Heart right ventricle (tissue), 16 donors: ENCODE results near the gene CYP26A1. TPM values are rescaled to one million over a fixed set of nuclear protein-coding genes. Genes with fewer than 3 reads are reported as not detected.
"Not testable (repeated sequence)": the region's sequence is repeated elsewhere in the genome, so short reads cannot be mapped to it uniquely, and the experiment has no call there.

Source experiments
- ATAC-seq, 8 donors: fragments of 200-7000 bp; cut with Tn5 transposase; one replicate each; pipeline ENCODE4 v1.9.1; 2020; ENCODE audit warnings: mild to moderate bottlenecking in 8 of 8, moderate library complexity in 8 of 8, moderate number of reproducible peaks in 1 of 8
- DNase-seq, 2 donors: peaks; one replicate each; pipeline ENCODE4 v3.0.0-alpha.2; 2020
- H3K27ac ChIP-seq, 10 donors: fragments of 200-600 bp; sonication (generic) in 2 of 10; one replicate each; pipeline versions ENCODE4 v1.5.0 to v1.8.0; 2020 to 2022; ENCODE audit warnings: mild to moderate bottlenecking in 3 of 10
- H3K27me3 ChIP-seq, 7 donors: fragments of 200-600 bp; one replicate each; pipeline ENCODE4 v1.8.0; 2021 to 2022; ENCODE audit warnings: mild to moderate bottlenecking in 2 of 7
- H3K36me3 ChIP-seq, 9 donors: fragments of 200-600 bp; sonication (generic) in 1 of 9; one replicate each; pipeline versions ENCODE4 v1.5.0 to v1.8.0; 2020 to 2022; ENCODE audit warnings: mild to moderate bottlenecking in 2 of 9
- H3K4me1 ChIP-seq, 9 donors: fragments of 200-600 bp; sonication (generic) in 1 of 9; one replicate each; pipeline versions ENCODE4 v1.5.0 to v1.8.0; 2020 to 2022; ENCODE audit warnings: mild to moderate bottlenecking in 4 of 9
- H3K4me3 ChIP-seq, 10 donors: fragments of 200-600 bp; sonication (generic) in 2 of 10; one replicate each; pipeline versions ENCODE4 v1.5.0 to v1.8.0; 2020 to 2022; ENCODE audit warnings: mild to moderate bottlenecking in 7 of 10, moderate library complexity in 2 of 10
- H3K9me3 ChIP-seq, 11 donors: fragments of 200-600 bp in 10 of 11; sonication (generic) in 2 of 11; one replicate each; pipeline versions ENCODE4 v1.5.0 to v1.8.0; 2013 to 2022; ENCODE audit warnings: mild to moderate bottlenecking in 2 of 11, control low read depth in 1 of 11, moderate library complexity in 1 of 11
- WGBS, 2 donors: extraction: QIAGEN DNeasy Blood & Tissue Kit; methylation state at CpG; one replicate each; pipeline ENCODE4 v1.1.7; 2013; ENCODE audit warnings: inconsistent platforms in 1 of 2; 5-methylcytosine and 5-hydroxymethylcytosine counted together
- intact Hi-C, 10 donors: fragments of 100-400 bp; cut with DNase I; formaldehyde crosslinking; loops; one replicate each; pipeline versions ENCODE4 v1.11.1 to v1.14.2; 2022
- polyA plus RNA-seq, 2 donors: library from polyadenylated mRNA; stranded (reverse); fragments of 200-250 nt; gene quantifications; one replicate each; pipeline ENCODE4 v1.2.3, GENCODE V29; 2013
- total RNA-seq, 10 donors: library from RNA; stranded (reverse); fragmentation: NEBNext Ultra II Directional in 3 of 10; extraction: Animal tissue kit (Norgen Biotek cat#: 25700) in 3 of 10; gene quantifications; one replicate each; pipeline versions ENCODE4 v1.2.1 to v1.2.4, GENCODE V29; 2021 to 2023
- TF ChIP-seq, protein P1 (sequence below), 9 donors: fragments of 200-600 bp; sonication (generic) in 2 of 9; IDR thresholded peaks; one replicate each; pipeline versions ENCODE4 v1.5.0 to v1.8.0; 2021 to 2022; ENCODE audit warnings: antibody characterized with exemption in 9 of 9, mild to moderate bottlenecking in 5 of 9, moderate library complexity in 1 of 9
- donor health status: Arrhythmogenic right ventricular cardiomyopathy.
- donor health status: ischemic (EF 13 %, LVEDD 7.1; RV severe dilation, severe dysfunction).
- donor health status: healthy with polysubstance abuse.
- donor health status: DM: no; HTN: yes; CAD: no.
- donor health status: DM: no; HTN: no; CAD: no.
- donor health status: ischemic (EF 25% LVEDD 6.9; RV normal size, moderate dysfunction).
- donor health status: ischemic (EF 25% LVEDD 5.7; RV mildly dilated, moderate dysfunction).
- donor health status: healthy.
- donor health status: DM: yes; HTN: yes; CAD: no.
- donor health status: Ischemic cardiomyopathy.
- donor health status: ischemic (EF 35%, LVEDD 5.7; RV mildly dilated, moderate dysfunction).
- donor health status: nonischemic (EF 11% LVEDD 7.7; RV severe dilation, severe dysfunction).
- donor health status: DM: yes; HTN: yes; CAD: no.
- donor health status: PGD.
- donor health status: ischemic (EF 29% LVEDD 5.4; RV normal size, mild dysfunction).
- donor health status: nonischemic (EF 23%, LVEDD 6.1; RV moderate dilation, normal function).

Gene CYP26A1
- total and polyA plus RNA-seq, 12 donors, result not detected

DNA sequence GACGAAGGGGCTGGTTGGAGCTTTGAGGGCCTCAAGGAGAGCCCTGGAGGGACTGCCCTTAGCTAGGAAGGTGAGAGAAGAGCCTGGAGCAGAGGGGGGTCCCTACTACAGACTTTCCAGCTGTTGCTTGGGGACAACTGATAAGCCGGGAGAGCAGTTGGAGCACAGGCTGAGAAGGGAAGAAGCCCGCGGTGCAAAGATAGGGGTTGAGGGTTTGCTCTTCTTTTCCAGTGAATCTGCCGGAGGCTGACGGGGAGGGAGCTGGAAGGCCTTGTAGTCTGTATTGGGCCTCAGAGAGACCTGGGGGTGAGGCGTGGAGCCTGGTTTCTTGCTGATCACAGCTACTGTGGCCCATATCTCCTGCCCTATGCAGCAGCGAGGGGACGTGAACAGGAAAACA, 23.7 kb downstream of the CYP26A1 start:
- DNase-seq, result no peak
- TF ChIP-seq, protein P1, sequence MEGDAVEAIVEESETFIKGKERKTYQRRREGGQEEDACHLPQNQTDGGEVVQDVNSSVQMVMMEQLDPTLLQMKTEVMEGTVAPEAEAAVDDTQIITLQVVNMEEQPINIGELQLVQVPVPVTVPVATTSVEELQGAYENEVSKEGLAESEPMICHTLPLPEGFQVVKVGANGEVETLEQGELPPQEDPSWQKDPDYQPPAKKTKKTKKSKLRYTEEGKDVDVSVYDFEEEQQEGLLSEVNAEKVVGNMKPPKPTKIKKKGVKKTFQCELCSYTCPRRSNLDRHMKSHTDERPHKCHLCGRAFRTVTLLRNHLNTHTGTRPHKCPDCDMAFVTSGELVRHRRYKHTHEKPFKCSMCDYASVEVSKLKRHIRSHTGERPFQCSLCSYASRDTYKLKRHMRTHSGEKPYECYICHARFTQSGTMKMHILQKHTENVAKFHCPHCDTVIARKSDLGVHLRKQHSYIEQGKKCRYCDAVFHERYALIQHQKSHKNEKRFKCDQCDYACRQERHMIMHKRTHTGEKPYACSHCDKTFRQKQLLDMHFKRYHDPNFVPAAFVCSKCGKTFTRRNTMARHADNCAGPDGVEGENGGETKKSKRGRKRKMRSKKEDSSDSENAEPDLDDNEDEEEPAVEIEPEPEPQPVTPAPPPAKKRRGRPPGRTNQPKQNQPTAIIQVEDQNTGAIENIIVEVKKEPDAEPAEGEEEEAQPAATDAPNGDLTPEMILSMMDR (IDR thresholded peaks at IDR 0.05), result no peak

GRCh38 chr10:93098816-93099215, 25.1 kb downstream of the CYP26A1 start:
- intact Hi-C loops, result no loop called here
- Histone ChIP-seq H3K27me3 (peaks cover 0 to 3% (median 0%) of the 10 kb centered on the region in 7 donors), H3K4me3 (no peak overlapping the region), H3K9me3 (peaks cover 0 to 6% (median 0%) of the 10 kb centered on the region in 11 donors), H3K27ac (no peak overlapping the region), H3K36me3 (no peaks in the 10 kb centered on the region), H3K4me1 (no peaks in the 10 kb centered on the region)
- ATAC-seq (no peak), DNase-seq (no peak)
- TF ChIP-seq, protein P1 (IDR thresholded peaks at IDR 0.05), result no peak
- 85 to 86% methylated on average over 3 of the region's 3 CpGs for WGBS, 2 donors

More for the DNA sequence above, 23.7 kb downstream of the CYP26A1 start:
- 44% methylated on average over 9 of the region's 9 CpGs for WGBS, 2 donors
- no peaks in the 10 kb centered on the region for H3K4me1 ChIP-seq
- H3K9me3 ChIP-seq, result no peaks in the 10 kb centered on the region
- no peak for ATAC-seq
- H3K27me3 ChIP-seq, result peaks cover 0 to 3% (median 0%) of the 10 kb centered on the region in 7 donors
- no peak overlapping the region for H3K4me3 ChIP-seq
- no peaks in the 10 kb centered on the region for H3K36me3 ChIP-seq
- intact Hi-C loops, result no loop called here
- no peak overlapping the region for H3K27ac ChIP-seq

DNA sequence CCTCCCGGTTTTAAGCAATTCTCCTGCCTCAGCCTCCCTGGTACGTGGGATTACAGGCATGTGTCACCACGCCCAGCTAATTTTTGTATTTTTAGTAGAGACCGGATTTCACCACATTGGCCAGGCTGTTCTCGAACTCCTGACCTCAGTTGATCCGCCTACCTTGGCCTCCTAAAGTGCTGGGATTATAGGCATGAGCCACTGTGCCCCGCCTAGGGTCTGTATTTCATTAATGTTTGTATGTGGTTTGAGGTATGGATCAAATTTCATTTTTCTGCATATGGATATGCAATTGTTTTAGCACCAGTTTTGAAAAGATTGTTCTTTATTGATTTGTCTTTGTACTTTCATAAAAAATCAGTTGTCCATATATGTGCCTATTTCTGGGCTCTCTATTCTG, 26.0 kb downstream of the CYP26A1 start:
- 87 to 90% methylated on average over 7 of the region's 7 CpGs for WGBS, 2 donors

DNA sequence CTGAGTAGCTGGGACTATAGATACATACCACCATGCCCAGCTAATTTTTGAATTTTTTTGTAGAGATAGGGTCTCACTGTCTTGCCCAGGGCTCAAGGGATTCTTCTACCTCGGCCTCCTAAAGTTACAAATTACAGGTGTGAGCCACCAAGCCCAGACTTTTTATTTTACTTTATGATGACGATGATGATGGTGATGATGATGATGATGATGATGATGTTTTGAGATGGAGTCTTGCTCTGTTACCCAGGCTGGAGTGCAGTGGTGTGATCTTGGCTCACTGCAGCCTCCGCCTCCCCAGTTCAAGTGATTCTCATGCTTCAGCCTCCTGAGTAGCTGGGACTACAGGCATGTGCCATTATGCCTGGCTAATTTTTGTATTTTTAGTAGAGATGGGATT, 27.5 kb downstream of the CYP26A1 start:
- H3K4me3 ChIP-seq, H3K36me3 ChIP-seq, DNase-seq, ATAC-seq, intact Hi-C loops, H3K27me3 ChIP-seq, H3K4me1 ChIP-seq, H3K9me3 ChIP-seq, H3K27ac ChIP-seq: not testable (repeated sequence)
- WGBS, 2 donors, result 96 to 97% methylated on average over 3 of the region's 3 CpGs

More for the DNA sequence above, 26.0 kb downstream of the CYP26A1 start:
- Histone ChIP-seq H3K9me3 (peaks cover 0 to 10% (median 0%) of the 10 kb centered on the region in 11 donors), H3K27ac (no peak overlapping the region), H3K4me1 (no peaks in the 10 kb centered on the region), H3K4me3 (no peak overlapping the region), H3K36me3 (no peaks in the 10 kb centered on the region), H3K27me3 (peaks cover 0 to 3% (median 0%) of the 10 kb centered on the region in 7 donors)
- DNase-seq (no peak), ATAC-seq (no peak)
- intact Hi-C loops, result no loop called here
- TF ChIP-seq, protein P1 (IDR thresholded peaks at IDR 0.05), result no peak

- H3K27ac ChIP-seq, result no peak overlapping the region
- no peak for DNase-seq
- no peak for ATAC-seq
Observed at GRCh38 chr10:93103953-93104352, 30.3 kb downstream of the CYP26A1 start.

More at GRCh38 chr10:93103953-93104352, 30.3 kb downstream of the CYP26A1 start:
- Histone ChIP-seq H3K36me3 (no peaks in the 10 kb centered on the region), H3K27me3 (peaks cover 0 to 3% (median 0%) of the 10 kb centered on the region in 7 donors), H3K9me3 (peaks cover 0 to 14% (median 0%) of the 10 kb centered on the region in 11 donors), H3K4me3 (no peak overlapping the region), H3K4me1 (no peaks in the 10 kb centered on the region)
- 77 to 82% methylated on average over 1 of the region's 1 CpG for WGBS, 2 donors
- intact Hi-C loops, result no loop called here
- TF ChIP-seq, protein P1 (IDR thresholded peaks at IDR 0.05), result no peak
